ENCODE data around the gene EDC4. TPM values are rescaled to one million over a fixed set of nuclear protein-coding genes. Genes with fewer than 3 reads are reported as not detected.

EDC4 gene
- total RNA-seq, 1 donor from 2014 or later, result 61.2 TPM

GRCh38 chr16:67883146-67883871 is 10.5 kb downstream of the EDC4 start:
- no peak for DNase-seq (ENCODE audit: low read depth)
- TF ChIP-seq, protein P1, sequence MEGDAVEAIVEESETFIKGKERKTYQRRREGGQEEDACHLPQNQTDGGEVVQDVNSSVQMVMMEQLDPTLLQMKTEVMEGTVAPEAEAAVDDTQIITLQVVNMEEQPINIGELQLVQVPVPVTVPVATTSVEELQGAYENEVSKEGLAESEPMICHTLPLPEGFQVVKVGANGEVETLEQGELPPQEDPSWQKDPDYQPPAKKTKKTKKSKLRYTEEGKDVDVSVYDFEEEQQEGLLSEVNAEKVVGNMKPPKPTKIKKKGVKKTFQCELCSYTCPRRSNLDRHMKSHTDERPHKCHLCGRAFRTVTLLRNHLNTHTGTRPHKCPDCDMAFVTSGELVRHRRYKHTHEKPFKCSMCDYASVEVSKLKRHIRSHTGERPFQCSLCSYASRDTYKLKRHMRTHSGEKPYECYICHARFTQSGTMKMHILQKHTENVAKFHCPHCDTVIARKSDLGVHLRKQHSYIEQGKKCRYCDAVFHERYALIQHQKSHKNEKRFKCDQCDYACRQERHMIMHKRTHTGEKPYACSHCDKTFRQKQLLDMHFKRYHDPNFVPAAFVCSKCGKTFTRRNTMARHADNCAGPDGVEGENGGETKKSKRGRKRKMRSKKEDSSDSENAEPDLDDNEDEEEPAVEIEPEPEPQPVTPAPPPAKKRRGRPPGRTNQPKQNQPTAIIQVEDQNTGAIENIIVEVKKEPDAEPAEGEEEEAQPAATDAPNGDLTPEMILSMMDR (conservative IDR thresholded peaks at IDR 0.05; ENCODE audit: low read depth, low read length), result no peak
- H3K4me3 ChIP-seq (ENCODE audit: low read depth, low read length), result no peak overlapping the region

- DNase-seq (ENCODE audit: low read depth), result no peak
- TF ChIP-seq, protein P1 (conservative IDR thresholded peaks at IDR 0.05; ENCODE audit: low read depth, low read length), result peak; percentile 91
- H3K4me3 ChIP-seq (ENCODE audit: low read depth, low read length), result no peak overlapping the region
Observed at GRCh38 chr16:67883872-67884261, 11.0 kb downstream of the EDC4 start.

- TF ChIP-seq, protein P1 (conservative IDR thresholded peaks at IDR 0.05; ENCODE audit: low read depth, low read length), result no peak
- DNase-seq (ENCODE audit: low read depth), result no peak
- no peak within 1 kb of the TSS for H3K4me3 ChIP-seq (ENCODE audit: low read depth, low read length)
Observed at GRCh38 chr16:67884684-67885083, 11.8 kb downstream of the EDC4 start, which contains the start of gene NRN1L. TSS of gene NRN1L (plus strand) at chr16:67884885. CDS start at chr16:67884904, 19 bp downstream.

- DNase-seq (ENCODE audit: low read depth), result no peak
- TF ChIP-seq, protein P1 (conservative IDR thresholded peaks at IDR 0.05; ENCODE audit: low read depth, low read length), result no peak
- H3K4me3 ChIP-seq (ENCODE audit: low read depth, low read length), result no peak overlapping the region
Observed at GRCh38 chr16:67885545-67885944, 12.7 kb downstream of the EDC4 start.

- DNase-seq (ENCODE audit: low read depth), result no peak
- TF ChIP-seq, protein P1 (conservative IDR thresholded peaks at IDR 0.05; ENCODE audit: low read depth, low read length), result no peak
- H3K4me3 ChIP-seq (ENCODE audit: low read depth, low read length), result no peak overlapping the region
Observed at GRCh38 chr16:67885976-67886375, 13.1 kb downstream of the EDC4 start.

GRCh38 chr16:67886387-67886786 is 13.5 kb downstream of the EDC4 start:
- H3K4me3 ChIP-seq (ENCODE audit: low read depth, low read length), result no peak overlapping the region
- no peak for DNase-seq (ENCODE audit: low read depth)
- TF ChIP-seq, protein P1 (conservative IDR thresholded peaks at IDR 0.05; ENCODE audit: low read depth, low read length), result no peak

DNA sequence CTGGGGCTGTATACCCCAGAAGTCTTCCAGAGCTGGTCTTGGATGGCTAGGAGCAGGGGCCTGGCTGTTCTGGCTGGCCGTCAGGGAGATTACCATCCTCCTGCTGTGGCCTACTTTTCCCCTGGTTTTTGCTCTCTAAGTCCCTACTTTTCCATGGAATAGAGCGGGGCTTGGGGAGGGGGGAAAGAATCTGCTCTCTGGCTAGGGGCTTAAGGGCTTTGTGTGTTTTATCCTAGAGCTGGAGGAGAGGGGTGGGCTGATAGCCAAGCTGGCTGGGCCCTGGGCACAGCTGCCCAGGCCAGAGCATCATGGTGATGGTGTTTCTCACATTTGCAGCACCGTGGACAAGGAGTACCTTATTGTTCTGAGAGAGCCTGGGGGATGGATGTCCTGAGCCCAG is 15.5 kb downstream of the EDC4 start:
- TF ChIP-seq, protein P1 (conservative IDR thresholded peaks at IDR 0.05; ENCODE audit: low read depth, low read length), result no peak
- DNase-seq (ENCODE audit: low read depth), result no peak
- no peak overlapping the region for H3K4me3 ChIP-seq (ENCODE audit: low read depth, low read length)

All from epithelial cell of proximal tubule (primary cell).